ENCODE data around the gene SEL1L.

- peak; percentile 73 for TF ChIP-seq POLR2A (IDR thresholded peaks at IDR 0.05; ENCODE audit: low read depth, low read length)
- no peak for TF ChIP-seq CTCF (IDR thresholded peaks at IDR 0.05; ENCODE audit: extremely low read depth in 1 of 2, insufficient read depth in 1 of 2, low read depth in 1 of 2, low read length in 2 of 2)
- TF ChIP-seq MYC (IDR thresholded peaks at IDR 0.05; ENCODE audit: low read depth, low read length): no peak
- TF ChIP-seq POLR2AphosphoS5 (IDR thresholded peaks at IDR 0.05; ENCODE audit: insufficient read depth, low read depth, low read length): peak; percentile 78
These were observed at the start of gene SEL1L for GRCh38 chr14:81533536-81534343.

All from endothelial cell of umbilical vein (primary cell).